Stimulated activated CD4-positive, alpha-beta T cell treated with anti-CD3 and anti-CD28 coated beads, Interleukin-1b, Interleukin-23, amount 100 ng/mL, for 24 hours (primary cell): ENCODE data around the gene WNT7A.

Source experiments
- DNase-seq, 4 experiments: peaks; one replicate each; pipeline ENCODE4 v3.0.0-alpha.2; 2020; ENCODE audit warnings: low read depth in 4 of 4, low spot score in 1 of 4

Gene WNT7A

DNA sequence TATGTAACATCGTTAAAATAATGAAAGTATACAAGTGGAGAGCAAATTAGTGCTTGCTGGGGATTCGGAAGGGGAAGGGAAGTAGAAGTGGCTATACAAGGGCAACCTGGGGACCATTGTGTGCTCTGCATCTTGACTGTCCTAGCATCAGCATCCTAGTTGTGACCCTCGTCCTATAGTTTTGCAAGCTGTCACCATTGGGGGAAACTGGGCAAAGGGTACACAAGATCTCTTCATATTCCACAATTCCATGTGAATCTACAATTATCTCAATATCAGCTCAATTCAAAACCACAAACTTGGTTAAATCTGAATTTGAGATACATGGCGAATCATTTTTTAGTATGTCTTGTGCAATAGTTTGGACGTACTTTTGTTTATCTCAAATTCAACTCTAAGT is 30.9 kb downstream of the WNT7A start:
- DNase-seq: no peak

- no peak for DNase-seq
Measured at GRCh38 chr3:13846716-13847570, 32.9 kb downstream of the WNT7A start.

DNA sequence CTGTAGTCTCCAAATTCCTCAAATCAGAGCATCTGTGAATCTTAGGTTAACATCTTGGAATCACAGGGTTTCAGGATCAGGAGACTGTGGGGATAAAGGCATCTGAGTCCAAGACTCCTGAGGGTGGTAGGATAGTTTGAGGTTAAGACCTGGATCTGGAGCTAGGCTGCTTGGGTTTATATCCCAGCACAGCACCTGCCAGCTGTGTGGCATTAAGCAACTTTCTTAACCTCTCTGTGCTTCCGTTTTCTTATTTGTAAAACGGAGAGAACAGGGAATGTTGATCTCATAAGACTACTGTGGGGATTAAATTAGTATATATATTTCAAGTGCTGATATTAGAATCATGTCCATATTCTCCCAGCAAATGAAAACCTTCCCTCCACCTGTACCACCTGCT is 33.6 kb downstream of the WNT7A start:
- no peak for DNase-seq

GRCh38 chr3:13845806-13846205 is 34.1 kb downstream of the WNT7A start:
- no peak for DNase-seq

GRCh38 chr3:13844911-13845310 is 35.0 kb downstream of the WNT7A start:
- no peak for DNase-seq

GRCh38 chr3:13844286-13844685 is 35.6 kb downstream of the WNT7A start:
- DNase-seq: no peak

GRCh38 chr3:13843351-13843750 is 36.5 kb downstream of the WNT7A start:
- DNase-seq: no peak

GRCh38 chr3:13842226-13842625 is 37.6 kb downstream of the WNT7A start:
- no peak for DNase-seq

GRCh38 chr3:13841826-13842225 is 38.0 kb downstream of the WNT7A start:
- DNase-seq: no peak

- no peak for DNase-seq
Measured at GRCh38 chr3:13841141-13841540, 38.7 kb downstream of the WNT7A start.

DNA sequence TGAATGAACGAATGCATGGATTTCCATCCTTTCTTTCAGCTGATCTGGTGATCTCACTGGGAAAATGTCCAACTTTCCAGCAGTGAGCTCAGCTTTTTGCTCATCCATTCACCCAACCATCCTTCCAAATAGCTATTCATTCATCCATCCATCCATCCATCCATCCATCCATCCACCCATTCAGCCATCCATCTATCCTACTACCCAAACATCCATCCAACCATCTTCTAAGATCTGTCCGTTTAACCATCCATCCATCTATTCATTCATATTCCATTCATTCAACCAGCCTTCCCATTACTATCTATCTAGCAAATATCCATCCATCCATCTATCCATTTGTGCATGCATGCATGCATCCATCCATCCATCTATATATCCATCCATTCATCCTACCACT is 39.4 kb downstream of the WNT7A start:
- DNase-seq: no peak

GRCh38 chr3:13839726-13840340 is 40.0 kb downstream of the WNT7A start:
- DNase-seq: no peak

GRCh38 chr3:13839253-13839652 is 40.6 kb downstream of the WNT7A start:
- DNase-seq: no peak

- no peak for DNase-seq
Measured at GRCh38 chr3:13838421-13838820, 41.5 kb downstream of the WNT7A start.

- no peak for DNase-seq
Measured at GRCh38 chr3:13837751-13838150, 42.1 kb downstream of the WNT7A start.

GRCh38 chr3:13836658-13837587 is 42.9 kb downstream of the WNT7A start:
- DNase-seq: no peak

- no peak for DNase-seq
Measured at GRCh38 chr3:13835246-13835645, 44.6 kb downstream of the WNT7A start.

DNA sequence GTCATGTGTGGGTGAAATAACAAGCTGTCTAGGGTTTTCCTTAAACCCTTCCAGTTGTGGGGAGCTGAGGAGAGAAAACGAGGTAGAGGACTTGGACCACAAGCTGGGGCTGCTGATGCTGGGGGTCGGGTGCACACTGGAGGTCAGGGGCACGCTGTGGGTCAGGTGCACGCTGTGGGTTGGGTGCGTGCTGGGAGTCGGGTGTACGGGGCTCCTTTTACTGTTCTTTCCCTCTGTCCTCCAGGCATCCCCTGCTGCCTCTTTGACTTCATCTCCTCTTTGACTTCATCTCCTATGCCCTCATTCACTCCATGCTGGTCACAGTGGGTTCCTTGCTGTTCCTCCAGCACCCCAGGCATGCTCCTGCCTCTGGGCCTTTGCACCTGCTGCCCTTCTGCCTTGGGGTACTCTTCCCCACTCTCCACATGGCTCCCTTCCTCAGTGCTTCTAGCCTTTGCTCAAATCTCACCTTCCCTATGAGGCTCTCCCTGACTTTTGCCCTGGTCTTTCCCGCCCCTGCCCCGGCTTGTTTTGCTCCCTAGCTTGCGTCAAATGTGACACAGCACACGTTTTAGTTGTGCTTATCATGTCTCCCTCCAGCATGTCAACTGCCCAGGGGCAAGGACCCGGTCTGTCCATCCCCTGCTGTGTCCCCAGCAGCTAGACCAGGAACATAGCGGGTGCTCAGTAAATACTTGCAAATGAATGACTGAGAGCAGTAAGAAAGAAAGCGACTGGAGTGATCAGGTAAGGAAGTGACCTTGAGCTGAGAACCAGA is 45.4 kb downstream of the WNT7A start:
- DNase-seq: no peak

DNA sequence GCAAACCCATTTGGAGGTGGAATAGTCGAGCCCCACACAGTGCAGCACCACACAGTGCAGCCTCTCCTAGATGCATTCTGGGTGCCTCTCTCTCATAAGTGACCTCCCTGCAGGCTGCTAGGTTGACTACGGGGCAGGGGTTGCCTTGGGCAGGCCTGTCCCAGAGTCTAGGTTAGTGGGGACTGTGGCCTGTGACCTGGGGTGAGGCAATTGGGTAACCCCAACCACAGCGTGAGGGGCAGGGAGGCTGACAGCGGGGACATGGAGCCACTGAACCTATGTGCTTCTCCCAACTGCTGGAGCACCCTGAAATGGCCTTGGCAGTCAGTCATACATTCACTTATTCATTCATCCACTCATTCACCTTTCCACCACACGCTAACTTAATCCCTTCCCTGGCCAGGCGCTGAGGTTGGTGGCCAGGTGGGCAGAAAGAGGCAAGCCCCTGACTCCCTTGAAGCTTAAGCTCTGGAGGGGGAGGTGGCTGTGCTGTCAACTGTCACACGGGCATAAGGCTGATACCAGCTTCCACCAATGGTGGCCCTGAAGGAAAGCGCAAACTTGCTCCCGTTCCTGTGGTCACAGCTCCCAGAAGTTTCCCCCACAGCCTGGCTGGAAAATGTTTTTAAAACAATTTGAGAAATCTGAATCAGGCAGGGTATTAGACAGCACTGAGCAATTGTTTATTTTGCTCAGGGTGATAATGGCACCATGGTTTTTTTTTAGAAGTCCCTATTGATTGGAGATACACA is 46.2 kb downstream of the WNT7A start:
- no peak for DNase-seq

DNA sequence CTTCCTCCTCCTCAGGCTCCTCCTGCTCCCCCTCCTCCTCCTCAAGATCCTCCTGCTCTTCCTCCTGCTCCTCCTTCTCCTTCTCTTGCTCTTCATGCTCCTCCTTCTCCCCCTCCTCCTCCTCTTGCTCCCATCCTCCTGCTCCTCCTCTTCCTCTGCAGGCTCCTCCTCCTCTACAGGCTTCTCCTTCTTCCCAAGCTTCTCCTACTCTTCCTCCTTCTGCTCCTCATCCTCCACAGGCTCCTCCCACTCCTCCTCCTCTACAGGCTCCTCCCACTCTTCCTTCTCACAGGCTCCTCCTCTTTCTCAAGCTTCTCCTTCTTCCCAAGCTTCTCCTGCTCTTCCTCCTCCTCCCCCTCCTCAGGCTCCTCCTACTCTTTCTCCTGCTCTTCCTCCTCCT is 47.7 kb downstream of the WNT7A start:
- DNase-seq: no peak
